ENCODE measurements around the gene GFRAL.

DNA sequence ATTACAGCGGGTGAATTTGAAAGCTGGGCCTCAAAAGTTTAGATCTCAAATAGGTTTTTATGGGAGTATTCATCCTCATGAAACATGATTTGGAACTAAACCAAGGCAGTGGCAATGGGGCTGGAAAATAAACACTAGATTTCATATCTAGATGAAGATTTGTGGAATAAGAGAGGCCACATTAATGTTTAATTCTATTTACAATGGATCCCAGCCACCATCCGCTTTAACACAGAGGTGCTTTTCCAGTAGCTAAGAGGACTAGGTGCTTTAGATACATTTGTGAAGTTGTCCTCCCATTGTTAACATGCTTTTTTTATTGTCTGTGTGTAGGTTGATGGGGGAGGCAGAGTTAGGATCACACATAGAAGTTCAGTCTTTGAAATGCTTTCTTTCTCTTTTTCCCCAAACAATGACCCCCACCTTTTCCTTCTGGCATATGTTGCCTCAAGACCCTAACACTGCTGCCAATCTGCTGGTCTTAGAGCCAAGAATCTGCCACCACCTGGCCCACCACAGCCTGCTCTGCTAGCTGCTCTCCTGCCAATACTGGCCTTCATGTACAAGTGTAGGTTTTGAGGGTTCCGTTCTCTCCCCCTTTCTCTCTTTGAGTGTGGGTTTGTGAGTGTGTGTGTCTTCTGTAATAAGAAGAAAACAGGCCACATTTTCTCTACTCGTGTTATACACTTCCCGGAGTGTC is 27.8 kb upstream of the GFRAL start:
- no peak for TF ChIP-seq POLR2AphosphoS5 (IDR thresholded peaks at IDR 0.05; ENCODE audit: low read depth, low read length)
- no peak for TF ChIP-seq POLR2A (IDR thresholded peaks at IDR 0.05; ENCODE audit: low read depth, low read length)
- TF ChIP-seq POU2F2 (IDR thresholded peaks at IDR 0.05; ENCODE audit: low read depth, low read length): no peak

All from GM12891 (cell line).